ENCODE measurements around the gene TMEM14B.

The TMEM14B gene

GRCh38 chr6:10801224-10801848 lies 53.7 kb downstream of the TMEM14B start:
- H3K4me3 ChIP-seq (ENCODE audit: low read depth, low read length), result no peak overlapping the region
- in situ Hi-C loops (cut with HindIII; ENCODE audit: low sequenced_read_pairs), result no loop called here
- DNase-seq (ENCODE audit: low read depth), result peak; percentile 29
- peak; percentile 100 for TF ChIP-seq CTCF (IDR thresholded peaks at IDR 0.05; ENCODE audit: low read depth, low read length, missing control alignments)

All from astrocyte of the cerebellum (primary cell).